Middle frontal gyrus (tissue), 1 donor: ENCODE results near the gene SLC5A1.

Source experiments
- DNase-seq: peaks from one replicate; pipeline ENCODE4 v3.0.0-alpha.2; 2015; ENCODE audit warnings: low spot score; ENCODE audit errors: extremely low spot score

The SLC5A1 gene

GRCh38 chr22:32042924-32043323 lies at the start of gene SLC5A1:
Gene SLC5A1 (plus strand): TSS chr22:32043261. CDS start chr22:32043282, 21 bp downstream.
- no peak for DNase-seq

- no peak for DNase-seq
Observed at GRCh38 chr22:31995046-31995445, 48.0 kb upstream of the SLC5A1 start.

- no peak for DNase-seq
Observed at GRCh38 chr22:31995807-31996206, 47.3 kb upstream of the SLC5A1 start.

DNA sequence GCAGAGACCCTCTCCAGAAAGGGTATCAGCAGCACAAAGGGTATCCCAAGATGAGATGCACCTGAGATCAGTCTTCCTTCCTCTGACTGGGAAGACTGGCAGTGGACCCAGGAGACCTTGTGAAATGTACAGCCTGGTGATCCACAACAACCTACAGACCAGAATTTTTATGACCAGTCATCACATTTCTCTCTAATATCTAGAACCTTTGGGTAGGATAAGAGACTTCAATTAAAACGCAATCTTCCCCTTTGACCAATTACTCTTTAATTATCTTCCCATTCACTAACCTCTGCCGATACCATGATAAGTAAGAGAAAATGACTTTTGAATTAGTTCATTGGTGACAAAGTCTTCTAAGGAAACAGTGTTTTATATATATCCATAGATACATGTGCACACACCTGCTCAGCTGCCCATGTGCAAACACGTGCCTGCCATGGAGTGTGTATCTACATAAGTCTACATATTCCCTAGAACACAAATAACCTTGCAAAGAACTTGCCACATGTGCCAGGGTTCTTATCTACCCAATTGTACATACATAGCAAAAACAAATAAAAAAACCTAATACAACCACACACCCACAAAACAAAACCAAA lies 44.2 kb upstream of the SLC5A1 start:
- DNase-seq: no peak

DNA sequence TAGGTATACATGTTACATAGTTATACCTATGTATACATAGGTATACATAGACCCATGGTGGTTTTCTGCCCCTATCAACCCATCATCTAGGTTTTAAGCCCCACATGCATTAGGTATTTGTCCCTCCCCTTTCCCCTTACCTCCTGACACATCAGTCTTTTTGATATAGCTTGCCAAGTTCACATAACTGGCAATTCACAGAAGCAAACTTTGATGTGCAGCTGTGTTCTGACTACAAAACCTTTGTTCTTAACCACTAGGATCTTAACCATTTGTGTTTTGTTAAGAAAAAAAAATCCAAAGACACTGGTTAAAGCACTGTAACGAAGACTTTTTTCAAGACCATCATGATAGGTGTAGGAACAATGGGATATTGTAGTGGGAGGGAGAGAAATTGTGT lies 42.9 kb upstream of the SLC5A1 start:
- no peak for DNase-seq

GRCh38 chr22:32005453-32005852 lies 37.6 kb upstream of the SLC5A1 start:
- no peak for DNase-seq

DNA sequence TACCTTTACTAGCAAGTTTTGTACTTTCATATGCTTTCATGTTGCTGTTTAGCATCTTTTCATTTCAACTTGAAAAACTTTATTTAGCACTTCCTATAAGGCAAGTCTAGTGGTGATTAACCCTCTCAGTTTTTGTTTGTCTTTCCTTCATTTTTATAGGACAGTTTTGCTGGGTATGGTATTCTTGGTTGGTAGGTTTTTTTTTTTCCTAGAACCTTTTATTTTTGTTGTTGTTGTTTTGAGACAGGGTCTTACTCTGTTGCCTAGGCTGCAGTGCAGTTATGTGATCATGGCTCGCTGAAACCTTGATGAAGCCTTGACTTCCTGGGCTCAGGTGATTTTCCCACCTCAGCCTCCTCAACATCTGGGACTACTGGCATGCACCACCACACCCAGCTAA lies 29.9 kb upstream of the SLC5A1 start:
- DNase-seq: no peak

GRCh38 chr22:32016081-32016480 lies 27.0 kb upstream of the SLC5A1 start:
- no peak for DNase-seq

- no peak for DNase-seq
Observed at GRCh38 chr22:32018056-32018455, 25.0 kb upstream of the SLC5A1 start.

DNA sequence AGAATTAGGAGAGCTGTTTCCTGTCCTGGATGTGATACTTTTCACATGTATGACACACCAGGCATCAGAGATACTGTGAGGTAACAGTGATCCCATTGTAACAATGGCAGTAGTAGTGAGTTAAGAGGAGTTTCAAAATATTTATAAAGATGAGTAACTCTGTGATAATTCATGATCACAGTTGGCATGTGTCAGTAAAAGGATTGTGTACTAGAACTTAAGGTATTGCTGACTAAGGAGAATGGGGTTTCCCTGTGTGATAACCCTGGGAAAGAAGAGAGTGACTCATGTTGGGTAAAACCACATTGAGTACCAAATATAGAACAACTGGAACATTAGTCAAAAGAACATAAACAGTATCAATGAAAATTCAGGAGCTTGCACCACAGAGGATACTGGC lies 22.9 kb upstream of the SLC5A1 start:
- DNase-seq: no peak

DNA sequence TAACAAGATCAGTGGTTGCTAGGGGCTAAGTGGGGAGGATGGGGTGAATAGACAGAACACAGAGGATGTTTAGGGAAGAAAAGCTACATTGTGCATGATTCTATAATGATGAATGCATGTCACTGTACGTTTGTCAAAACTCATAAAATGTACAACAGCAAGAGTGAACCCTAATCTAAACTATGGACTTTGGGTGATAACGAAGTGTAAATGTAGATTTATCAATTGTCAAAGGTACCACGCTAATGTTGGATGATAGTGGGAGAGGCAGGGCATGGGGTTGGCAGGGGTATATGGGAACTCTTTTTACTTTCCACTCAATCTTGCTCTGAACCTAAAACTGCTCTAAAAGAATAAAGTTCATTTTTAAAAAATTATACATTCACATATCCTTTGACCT lies 21.3 kb upstream of the SLC5A1 start:
- no peak for DNase-seq

- no peak for DNase-seq
Observed at GRCh38 chr22:32023251-32023827, 19.7 kb upstream of the SLC5A1 start.

- no peak for DNase-seq
Observed at GRCh38 chr22:32024796-32025195, 18.3 kb upstream of the SLC5A1 start.

DNA sequence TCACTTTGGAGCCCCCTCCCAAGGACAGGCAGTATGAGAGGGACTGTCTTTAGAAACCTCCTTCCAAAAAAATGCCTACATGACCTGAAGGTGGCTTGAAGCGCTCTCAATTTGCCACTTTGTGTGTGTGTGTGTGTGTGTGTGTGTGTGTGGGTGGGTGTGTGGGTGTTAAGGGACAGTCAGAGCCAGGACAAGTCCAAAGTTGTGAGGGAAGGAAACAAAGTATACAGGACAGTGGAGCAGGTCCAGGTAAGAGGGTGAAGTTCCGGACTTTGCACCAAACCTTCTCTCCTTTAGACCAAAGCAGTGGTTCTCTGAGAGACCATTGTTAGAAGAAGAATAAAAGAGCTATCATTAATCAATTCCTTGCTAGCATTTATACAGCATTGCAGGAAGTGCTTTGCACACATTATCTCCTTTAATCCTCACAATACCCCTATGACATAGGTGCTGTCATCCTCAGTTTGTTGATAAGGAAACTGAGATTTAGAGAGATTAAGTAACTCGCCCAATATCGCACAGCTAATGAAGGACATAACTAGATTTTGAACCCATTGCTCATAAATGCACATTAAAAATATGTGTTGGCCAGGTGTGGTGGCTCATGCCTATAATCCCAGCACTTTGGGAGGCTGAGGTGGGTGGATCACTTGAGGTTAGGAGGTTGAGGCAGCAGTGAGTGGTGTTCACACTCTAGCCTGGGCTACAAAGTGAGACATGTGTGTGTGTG lies 12.4 kb upstream of the SLC5A1 start:
- DNase-seq: no peak

GRCh38 chr22:32031466-32031865 lies 11.6 kb upstream of the SLC5A1 start:
- no peak for DNase-seq

GRCh38 chr22:32034275-32034674 lies 8.8 kb upstream of the SLC5A1 start:
- DNase-seq: no peak

GRCh38 chr22:32037236-32037635 lies 5.8 kb upstream of the SLC5A1 start:
- DNase-seq: no peak

DNA sequence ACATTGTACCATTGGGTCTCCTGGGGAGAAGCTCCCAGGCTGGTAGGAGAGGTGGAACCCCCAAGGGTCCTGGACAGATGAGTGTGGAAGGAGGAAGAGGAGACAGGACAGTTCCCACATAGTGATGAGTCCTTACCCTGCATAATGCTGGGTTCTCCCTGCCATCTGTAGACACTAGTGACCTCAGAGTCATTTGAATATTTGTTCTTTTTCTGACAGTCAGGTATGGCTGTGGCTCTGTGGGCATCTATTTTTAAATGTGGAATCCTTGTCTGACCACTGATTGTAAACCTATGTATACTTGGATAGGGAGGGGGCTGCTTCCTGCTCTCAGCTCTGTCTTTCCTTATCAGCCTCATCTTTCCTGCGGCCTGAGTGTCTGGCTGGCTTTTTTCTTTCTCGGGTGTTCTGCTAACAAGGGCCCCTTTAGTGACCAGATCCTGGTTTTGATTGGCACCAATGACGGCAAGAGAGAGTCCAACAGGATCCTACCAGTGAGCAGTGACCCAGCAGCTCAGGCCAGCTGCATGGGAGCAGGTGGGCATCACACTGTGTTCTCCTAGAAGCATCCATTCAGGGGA lies 2.6 kb upstream of the SLC5A1 start:
- DNase-seq: no peak

- DNase-seq: no peak
Observed at GRCh38 chr22:32043391-32043790, 330 bp downstream of the SLC5A1 start.

DNA sequence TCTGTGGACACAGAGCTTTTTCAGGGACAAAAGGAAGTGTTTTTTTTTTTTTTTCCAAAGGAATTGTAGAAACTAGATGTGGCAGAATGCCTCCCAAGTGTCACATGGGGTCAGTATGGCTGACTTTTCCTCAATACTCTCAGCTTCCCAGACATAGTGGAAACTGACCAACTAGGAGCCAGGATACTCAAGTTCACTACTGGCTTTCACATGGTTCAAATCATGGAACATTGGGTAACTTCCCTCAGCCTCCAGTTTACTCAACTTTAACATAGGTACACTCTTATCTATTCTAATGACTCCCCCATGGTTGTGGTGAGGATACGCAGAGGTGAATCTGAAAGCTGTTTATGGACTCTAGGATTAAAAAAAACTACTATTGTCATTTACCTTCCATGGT lies 1.4 kb downstream of the SLC5A1 start:
- DNase-seq: no peak

DNA sequence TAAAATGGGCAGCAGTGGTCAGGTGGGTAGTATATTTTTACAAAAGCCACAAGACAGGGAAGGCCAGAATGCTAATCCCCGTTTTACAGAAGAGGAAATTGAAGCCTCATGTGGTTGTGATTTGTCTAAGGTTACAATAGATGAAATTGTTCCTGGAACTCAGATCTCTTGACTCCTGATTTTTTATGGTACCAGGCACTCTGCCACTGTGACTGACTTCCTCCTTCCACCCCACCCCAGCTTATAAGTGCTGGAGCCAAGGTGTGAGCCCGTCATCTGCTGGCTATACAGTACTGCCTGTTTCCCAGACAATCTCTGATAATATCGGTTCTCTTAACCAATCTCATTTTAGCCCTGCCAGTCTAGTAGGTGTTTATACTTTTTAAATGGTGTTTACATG lies 1.9 kb downstream of the SLC5A1 start:
- DNase-seq: no peak

- DNase-seq: no peak
Observed at GRCh38 chr22:32048069-32048468, 5.0 kb downstream of the SLC5A1 start.
